Tibial artery (tissue), 4 donors: ENCODE measurements around the gene FBXL17.

Experiments
- DNase-seq, 2 donors: peaks; one replicate each; pipeline ENCODE4 v3.0.0-alpha.2; 2019
- H3K27ac ChIP-seq, 2 donors: fragments of 200-600 bp; sonication (generic) in 1 of 2; 1 replicate in 1 of 2; 2 replicates in 1 of 2; pipeline ENCODE4 v1.5.1; 2018 to 2019; ENCODE audit warnings: mild to moderate bottlenecking in 1 of 2
- H3K27me3 ChIP-seq, 2 donors: fragments of 200-600 bp; sonication (generic) in 1 of 2; one replicate each; pipeline versions ENCODE4 v1.5.1 to v1.6.0; 2016 to 2019
- H3K36me3 ChIP-seq, 3 donors: fragments of 200-600 bp; sonication (generic) in 2 of 3; one replicate each; pipeline ENCODE4 v1.5.1; 2016 to 2019; ENCODE audit warnings: mild to moderate bottlenecking in 2 of 3
- H3K4me1 ChIP-seq, 4 donors: fragments of 200-600 bp; sonication (generic) in 2 of 4; 1 replicate in 3 of 4; 2 replicates in 1 of 4; pipeline ENCODE4 v1.5.1; 2016 to 2019
- H3K4me3 ChIP-seq, 2 donors: fragments of 200-600 bp; sonication (generic) in 1 of 2; 1 replicate in 1 of 2; 2 replicates in 1 of 2; pipeline ENCODE4 v1.5.1; 2018 to 2019; ENCODE audit warnings: mild to moderate bottlenecking in 2 of 2
- H3K9me3 ChIP-seq, 3 donors: fragments of 200-600 bp; sonication (generic) in 1 of 3; one replicate each; pipeline ENCODE4 v1.5.1; 2016 to 2019
- CTCF ChIP-seq, 2 experiments: fragments of 200-600 bp in 1 of 2; fragments of 450-650 bp in 1 of 2; IDR thresholded peaks; one replicate each; pipeline ENCODE4 v1.5.1; 2017 to 2019; ENCODE audit warnings: antibody characterized with exemption in 2 of 2, mild to moderate bottlenecking in 1 of 2, moderate library complexity in 1 of 2
- intact Hi-C: fragments of 100-400 bp; cut with DNase I; formaldehyde crosslinking; loops from one replicate; pipeline ENCODE4 v1.15.0; 2023; ENCODE audit warnings: low total_unique reads

Gene FBXL17

GRCh38 chr5:107864793-107865192 lies 517.1 kb downstream of the FBXL17 start:
- Histone ChIP-seq H3K9me3 (no peaks in the 10 kb centered on the region), H3K4me3 (no peak overlapping the region), H3K4me1 (peaks cover 0 to 15% (median 0%) of the 10 kb centered on the region in 4 donors), H3K36me3 (peaks cover 0 to 9% (median 6%) of the 10 kb centered on the region in 3 donors), H3K27me3 (no peaks in the 10 kb centered on the region), H3K27ac (no peak overlapping the region)
- no peak for DNase-seq
- intact Hi-C loops = no loop called here
- no peak for TF ChIP-seq CTCF (IDR thresholded peaks at IDR 0.05)

GRCh38 chr5:107863125-107863524 lies 518.8 kb downstream of the FBXL17 start:
- H3K4me1 ChIP-seq = peaks cover 0 to 15% (median 0%) of the 10 kb centered on the region in 4 donors
- H3K27ac ChIP-seq = no peak overlapping the region
- DNase-seq = no peak
- no peaks in the 10 kb centered on the region for H3K27me3 ChIP-seq
- TF ChIP-seq CTCF (IDR thresholded peaks at IDR 0.05) = no peak
- intact Hi-C loops = no loop called here
- H3K36me3 ChIP-seq = peaks cover 0 to 9% (median 6%) of the 10 kb centered on the region in 3 donors
- H3K4me3 ChIP-seq = no peak overlapping the region
- no peaks in the 10 kb centered on the region for H3K9me3 ChIP-seq

GRCh38 chr5:107861565-107861964 lies 520.3 kb downstream of the FBXL17 start:
- no peak for DNase-seq
- no peak for TF ChIP-seq CTCF (IDR thresholded peaks at IDR 0.05)
- H3K9me3 ChIP-seq = no peaks in the 10 kb centered on the region

GRCh38 chr5:107860044-107860443 lies 521.9 kb downstream of the FBXL17 start:
- H3K9me3 ChIP-seq = no peaks in the 10 kb centered on the region
- no peaks in the 10 kb centered on the region for H3K27me3 ChIP-seq
- DNase-seq = no peak
- intact Hi-C loops = no loop called here
- H3K27ac ChIP-seq = no peak overlapping the region
- no peak overlapping the region for H3K4me3 ChIP-seq
- TF ChIP-seq CTCF (IDR thresholded peaks at IDR 0.05) = no peak
- H3K36me3 ChIP-seq = peaks cover 0 to 9% (median 6%) of the 10 kb centered on the region in 3 donors
- peaks cover 0 to 8% (median 0%) of the 10 kb centered on the region in 4 donors for H3K4me1 ChIP-seq

More at GRCh38 chr5:107861565-107861964, 520.3 kb downstream of the FBXL17 start:
- Histone ChIP-seq H3K4me1 (peaks cover 0 to 15% (median 0%) of the 10 kb centered on the region in 4 donors), H3K4me3 (no peak overlapping the region), H3K36me3 (peaks cover 0 to 9% (median 6%) of the 10 kb centered on the region in 3 donors), H3K27ac (no peak overlapping the region), H3K27me3 (no peaks in the 10 kb centered on the region)
- intact Hi-C loops = no loop called here

GRCh38 chr5:107858788-107859187 lies 523.1 kb downstream of the FBXL17 start:
- H3K27me3 ChIP-seq = no peaks in the 10 kb centered on the region
- DNase-seq = no peak
- H3K4me3 ChIP-seq = no peak overlapping the region
- no peaks in the 10 kb centered on the region for H3K4me1 ChIP-seq
- TF ChIP-seq CTCF (IDR thresholded peaks at IDR 0.05) = no peak
- peaks cover 0 to 9% (median 6%) of the 10 kb centered on the region in 3 donors for H3K36me3 ChIP-seq
- no peaks in the 10 kb centered on the region for H3K9me3 ChIP-seq
- intact Hi-C loops = no loop called here
- no peak overlapping the region for H3K27ac ChIP-seq

- no peaks in the 10 kb centered on the region for H3K4me1 ChIP-seq
- H3K9me3 ChIP-seq = no peaks in the 10 kb centered on the region
- intact Hi-C loops = no loop called here
- no peaks in the 10 kb centered on the region for H3K27me3 ChIP-seq
- H3K4me3 ChIP-seq = no peak overlapping the region
- no peak for DNase-seq
- no peak for TF ChIP-seq CTCF (IDR thresholded peaks at IDR 0.05)
- H3K27ac ChIP-seq = no peak overlapping the region
- peaks cover 0 to 9% (median 6%) of the 10 kb centered on the region in 3 donors for H3K36me3 ChIP-seq
These were observed 523.6 kb downstream of the FBXL17 start for GRCh38 chr5:107858324-107858723.
